ENCODE measurements around the gene CAMK1D.
"Not testable (repeated sequence)": the region's sequence is repeated elsewhere in the genome, so short reads cannot be mapped to it uniquely, and the experiment has no call there.

The CAMK1D gene

DNA sequence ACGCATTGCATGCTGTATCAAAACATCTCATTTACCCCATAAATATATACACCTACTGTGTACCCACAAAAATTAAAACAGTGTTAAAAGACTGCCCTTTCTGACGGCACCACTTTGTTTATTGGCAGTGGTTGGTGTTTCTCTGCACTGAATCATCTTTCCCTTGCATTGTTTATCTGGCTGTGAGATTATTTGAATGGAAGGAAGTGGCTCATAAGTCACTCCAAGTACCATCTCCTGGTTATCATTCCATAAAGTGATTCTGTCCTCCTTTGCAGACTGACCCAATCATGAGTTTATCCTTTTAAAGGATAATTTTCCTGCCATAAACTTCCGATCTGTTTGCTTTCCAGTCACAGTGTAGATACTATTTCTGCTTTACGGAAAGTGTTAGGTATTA, 183.8 kb downstream of the CAMK1D start:
- no peak for DNase-seq

DNA sequence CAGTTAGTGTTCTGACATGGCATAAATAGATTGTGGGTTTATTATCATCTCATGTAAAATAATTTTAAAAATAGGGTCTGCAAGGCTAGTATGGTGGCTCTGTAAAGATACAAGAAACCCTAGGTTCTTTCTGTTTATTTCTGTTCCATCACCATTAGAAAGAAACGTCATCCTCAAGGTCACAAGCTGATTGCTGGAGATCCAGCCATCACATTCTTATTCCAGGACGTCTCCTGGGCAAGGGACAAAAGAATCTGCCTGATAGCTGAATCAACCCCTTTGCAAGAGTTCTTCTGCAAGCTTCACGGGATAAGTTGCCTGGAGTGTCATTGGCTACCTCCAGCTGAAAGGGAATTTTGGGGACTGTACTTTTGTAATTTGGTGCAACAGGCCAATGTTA, 184.4 kb downstream of the CAMK1D start:
- DNase-seq = no peak

DNA sequence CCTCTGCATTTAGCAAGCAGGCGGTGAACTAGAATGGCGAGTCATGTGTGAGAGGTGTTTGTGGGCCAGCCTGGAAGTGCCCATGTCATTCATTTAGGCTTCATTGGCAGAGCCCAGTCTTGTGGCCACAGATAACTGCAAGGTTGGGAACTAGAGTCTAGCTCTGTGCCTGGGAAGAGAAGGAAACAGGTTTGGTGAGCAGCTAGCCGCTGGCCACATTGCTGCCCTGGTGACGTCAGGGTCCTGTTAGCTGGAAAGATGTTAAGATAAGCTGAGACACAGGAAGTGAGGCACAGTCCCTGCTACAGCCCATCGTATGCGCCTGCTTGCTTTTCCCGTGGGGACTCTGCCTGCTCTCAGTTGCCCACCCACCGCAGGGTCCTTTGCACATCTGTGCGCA, 185.5 kb downstream of the CAMK1D start:
- DNase-seq = no peak

DNA sequence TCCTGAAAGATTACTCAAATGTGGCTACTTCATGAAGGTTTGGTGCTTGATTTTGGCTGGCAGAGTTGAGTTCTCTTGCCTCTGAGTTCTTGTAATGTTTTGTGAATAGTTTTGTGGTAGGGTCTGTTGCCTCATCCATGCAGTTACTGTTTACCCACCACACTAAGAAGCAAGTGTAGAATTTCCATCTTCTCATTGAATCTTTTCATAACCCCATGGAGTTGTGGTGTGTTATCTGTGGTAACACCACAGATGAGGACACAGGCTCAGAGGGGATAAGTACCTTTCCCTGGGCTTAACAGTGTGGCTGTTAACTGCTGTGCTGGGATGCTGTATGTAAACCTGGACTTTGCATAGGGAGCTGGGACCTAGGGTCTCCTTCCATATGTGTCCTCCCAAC, 186.3 kb downstream of the CAMK1D start:
- no peak for DNase-seq

DNA sequence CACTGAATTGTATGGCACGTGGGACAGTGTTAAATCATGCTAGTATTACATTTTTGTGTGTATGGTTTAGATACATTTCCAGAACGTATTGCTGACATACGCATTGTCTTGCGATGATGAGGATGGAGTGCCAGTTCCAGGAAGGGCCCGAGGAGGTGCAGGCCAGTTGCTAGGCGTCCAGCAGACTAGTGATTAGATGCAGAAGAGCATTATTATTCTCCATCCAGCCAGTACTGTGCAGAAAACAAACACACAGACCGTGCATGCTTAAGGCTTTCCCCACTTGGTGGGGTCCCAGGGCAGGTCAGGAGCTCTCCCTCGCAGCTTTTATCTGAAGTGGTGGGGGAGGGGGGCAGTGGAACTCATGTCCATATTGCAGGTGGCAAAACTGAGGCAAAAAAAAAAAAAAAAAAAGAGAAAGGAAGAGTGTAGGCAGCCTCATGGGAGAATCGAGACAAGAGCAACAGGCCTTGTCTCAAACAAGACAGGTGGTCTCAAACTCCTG, 189.2 kb downstream of the CAMK1D start:
- no peak for DNase-seq

DNA sequence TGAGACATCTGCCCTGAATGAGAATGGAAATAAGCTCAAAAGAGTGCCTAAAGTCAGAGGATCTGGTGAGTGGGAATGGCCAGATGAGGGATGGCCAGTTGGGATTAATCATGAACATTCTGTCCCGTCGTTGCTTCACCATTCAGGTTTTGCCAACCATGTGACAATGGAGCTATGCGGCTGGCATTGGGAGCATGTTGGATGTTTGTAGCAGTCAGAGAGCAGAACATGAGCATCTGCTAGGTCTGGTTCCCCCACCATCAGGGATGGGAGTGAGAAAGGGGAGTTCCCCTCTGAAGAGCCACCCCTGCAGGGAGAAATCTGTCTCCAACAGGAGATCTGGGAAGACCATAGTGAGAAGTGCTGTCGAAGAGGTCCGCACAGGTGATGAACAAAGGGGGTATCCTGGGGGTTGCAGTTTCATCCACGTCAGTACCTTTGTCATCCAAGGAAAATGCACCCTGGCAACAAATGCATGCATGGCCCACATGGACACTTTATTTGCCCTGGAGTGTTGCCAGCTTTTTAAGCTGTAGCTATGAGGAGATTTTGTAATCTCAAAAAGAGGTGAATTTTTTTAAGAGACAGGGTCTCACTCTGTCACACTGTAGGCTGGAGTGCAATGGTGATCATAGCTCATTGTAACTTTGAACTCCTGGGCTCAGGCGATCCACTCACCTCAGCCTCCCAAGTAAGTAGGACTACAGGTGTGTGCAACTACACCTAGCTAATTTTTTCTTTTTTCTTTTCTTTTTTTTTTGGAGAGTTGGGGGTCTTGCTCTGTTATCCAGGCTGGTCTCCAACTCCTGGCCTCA, 190.2 kb downstream of the CAMK1D start:
- no peak for DNase-seq

DNA sequence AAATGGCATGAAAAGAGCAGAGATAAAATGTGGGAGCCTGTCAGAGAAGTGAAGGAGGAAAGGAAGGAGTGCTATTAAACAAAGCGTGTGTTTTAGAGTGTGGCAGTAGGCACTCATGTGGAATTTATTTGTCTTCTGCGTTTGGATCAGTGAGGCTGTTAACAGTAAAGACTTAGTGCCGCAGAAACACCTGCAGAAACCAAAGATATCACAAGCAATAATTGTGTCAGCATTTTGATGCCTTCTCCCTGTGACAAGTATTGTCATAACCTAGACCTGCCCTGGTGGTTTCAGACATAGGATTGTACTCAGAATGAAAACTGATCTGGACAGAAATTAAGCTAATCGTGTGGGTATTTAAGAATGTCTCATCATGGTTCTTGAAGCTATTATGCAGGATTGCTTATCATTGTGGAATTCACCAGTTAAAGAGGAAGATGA, 191.0 kb downstream of the CAMK1D start:
- DNase-seq = no peak

DNA sequence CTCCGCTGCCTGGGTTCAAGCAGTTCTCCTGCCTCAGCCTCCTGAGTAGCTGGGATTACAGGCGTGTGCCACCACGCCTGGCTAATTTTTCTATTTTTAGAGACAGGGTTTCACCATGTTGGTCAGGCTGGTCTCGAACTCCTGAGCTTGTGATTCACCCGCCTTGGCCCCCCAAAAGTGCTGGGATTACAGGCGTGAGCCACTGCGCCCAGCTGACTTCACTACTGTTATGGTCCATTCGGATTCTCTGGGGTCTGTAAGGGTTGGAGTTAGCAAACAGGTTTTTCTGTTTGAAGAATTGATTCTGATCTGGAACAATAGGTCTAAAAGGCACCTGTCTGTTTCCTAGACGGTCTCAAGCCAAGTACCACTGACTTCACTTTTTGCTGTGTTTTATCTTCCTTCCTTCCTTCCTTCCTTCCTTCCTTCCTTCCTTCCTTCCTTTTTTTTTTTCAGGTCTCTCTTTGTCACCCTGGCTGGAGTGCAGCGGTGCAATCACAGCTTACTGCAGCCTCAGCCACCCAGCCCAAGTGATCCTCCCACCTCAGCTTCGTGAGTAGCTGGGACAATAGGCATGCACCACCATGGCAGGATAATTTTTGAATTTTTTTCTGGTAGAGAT, 192.2 kb downstream of the CAMK1D start:
- DNase-seq = no peak

DNA sequence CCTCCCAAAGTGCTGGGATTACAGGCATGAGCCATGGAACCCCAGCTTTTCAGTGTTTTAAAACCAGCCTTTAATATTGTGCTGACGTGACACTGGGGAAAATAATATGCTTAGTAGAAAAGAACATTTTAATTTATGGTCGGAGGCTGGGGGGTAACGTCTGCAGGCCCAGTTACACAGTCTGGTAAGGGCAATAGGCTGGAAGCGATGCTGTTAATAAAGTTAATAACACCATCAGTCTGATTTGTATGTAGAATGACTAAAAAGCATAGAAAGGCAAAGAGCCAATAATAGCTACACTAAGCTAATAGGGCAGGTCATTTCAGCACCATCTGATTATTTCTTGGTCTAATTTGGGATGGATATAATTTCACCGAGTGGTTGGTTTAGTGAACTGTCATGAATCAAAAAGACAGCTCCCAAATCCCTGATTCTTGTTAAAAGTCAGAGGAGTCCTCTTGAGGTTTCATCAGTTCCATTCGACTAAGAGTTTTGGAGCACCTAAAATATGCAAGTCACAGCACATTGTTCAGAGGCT, 192.9 kb downstream of the CAMK1D start:
- DNase-seq = no peak

DNA sequence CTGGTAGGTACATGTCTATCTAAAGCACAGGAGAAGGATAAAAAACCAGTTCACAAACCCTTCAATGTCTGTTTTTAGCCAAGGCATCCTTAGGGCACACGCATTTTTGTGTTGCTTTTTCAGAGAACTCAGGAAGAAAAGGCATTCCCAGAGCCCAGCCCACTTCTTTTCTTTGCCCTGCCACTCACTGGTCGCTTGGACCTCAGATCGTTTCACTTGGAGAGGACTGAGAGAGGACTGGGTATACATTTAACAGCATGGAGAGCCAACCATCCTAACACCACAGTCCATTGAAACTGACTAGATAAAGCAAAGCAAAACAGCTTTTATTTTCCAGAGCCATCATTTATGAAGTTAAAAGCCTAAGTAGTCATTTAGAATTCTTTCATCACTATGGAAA, 194.2 kb downstream of the CAMK1D start:
- DNase-seq = no peak

DNA sequence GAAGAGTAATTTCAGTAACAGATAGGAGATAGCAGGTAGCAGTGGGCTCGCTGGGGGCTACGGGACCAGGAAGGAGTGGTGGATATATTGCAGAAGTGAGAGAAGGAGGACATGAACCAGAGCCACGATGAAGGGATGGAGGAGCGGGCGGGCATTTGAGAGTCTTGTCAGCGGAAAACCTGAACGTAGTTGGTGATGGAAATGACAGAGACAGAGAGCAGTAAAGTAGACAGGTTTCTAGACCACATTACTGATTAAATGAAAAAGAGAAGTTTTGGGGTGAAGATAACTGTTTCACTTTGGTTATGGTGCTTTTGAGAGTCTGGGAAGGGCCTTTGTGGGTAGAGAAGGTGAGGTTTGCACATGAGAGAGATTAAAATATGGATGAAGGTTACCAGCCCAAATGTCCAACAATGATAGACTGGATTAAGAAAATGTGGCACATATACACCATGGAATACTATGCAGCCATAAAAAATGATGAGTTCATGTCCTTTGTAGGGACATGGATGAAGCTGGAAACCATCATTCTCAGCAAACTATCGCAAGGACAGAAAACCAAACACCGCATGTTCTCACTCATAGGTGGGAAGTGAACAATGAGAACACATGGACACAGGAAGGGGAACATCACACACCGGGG, 196.9 kb downstream of the CAMK1D start:
- not testable (repeated sequence) for DNase-seq

DNA sequence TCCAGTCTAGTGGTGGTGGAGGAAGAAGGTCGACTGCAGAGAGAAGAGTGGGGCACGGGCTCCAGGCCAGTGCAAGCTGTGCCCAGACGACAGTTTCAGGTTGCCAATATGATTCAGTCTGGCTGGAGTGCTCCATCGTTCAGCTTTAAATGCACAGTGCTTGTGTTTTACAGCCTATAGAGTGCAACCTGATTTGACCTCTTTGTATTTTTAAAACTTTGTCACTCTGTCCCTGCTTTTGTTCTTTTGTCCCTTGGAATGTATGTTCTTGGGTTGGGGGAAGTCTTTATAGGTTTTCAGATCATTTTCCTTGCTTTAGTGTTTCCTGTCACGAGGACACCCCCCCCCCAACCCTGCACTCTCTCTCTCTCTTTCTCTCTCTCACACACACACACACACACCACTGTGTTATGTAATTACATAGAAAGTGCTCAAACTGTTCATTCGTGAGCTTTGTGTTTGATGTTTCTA, 198.0 kb downstream of the CAMK1D start:
- no peak for DNase-seq

DNA sequence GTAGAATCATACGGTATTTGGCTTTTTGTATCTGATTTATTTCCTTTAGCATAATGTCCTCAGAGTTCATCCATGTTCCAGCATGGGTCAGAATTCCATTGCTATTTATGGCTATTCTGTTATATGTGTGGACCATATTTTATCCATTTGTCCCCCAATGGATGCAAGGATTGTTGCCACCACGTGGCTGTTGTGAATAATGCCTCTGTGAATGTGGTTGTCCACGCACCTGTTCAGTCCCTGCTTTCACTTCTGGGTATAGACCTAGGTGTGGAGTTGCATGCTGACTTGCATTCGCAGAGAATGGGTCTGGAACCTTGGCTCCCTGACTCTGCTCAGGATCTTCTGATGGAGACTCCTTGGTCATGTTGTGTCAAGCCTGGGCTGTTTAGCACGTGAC, 199.9 kb downstream of the CAMK1D start:
- no peak for DNase-seq

DNA sequence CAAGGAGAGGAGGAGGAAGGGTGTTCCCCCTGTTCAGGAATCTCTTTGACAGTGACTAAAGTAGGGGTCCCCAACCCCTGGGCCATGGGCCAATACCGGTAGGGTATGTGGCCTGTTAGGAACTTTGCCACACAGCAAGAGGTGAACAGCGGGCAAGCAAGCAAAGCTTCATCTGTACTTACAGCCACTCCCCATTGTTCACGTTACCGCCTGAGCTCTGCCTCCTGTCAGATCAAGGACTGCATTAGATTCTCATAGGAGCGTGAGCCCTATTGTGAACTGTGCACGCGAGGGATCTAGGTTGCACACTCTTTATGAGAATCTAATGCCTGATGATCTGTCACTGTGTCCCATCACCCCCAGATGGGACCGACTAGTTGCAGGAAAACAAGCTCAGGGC, 201.6 kb downstream of the CAMK1D start:
- DNase-seq = no peak

DNA sequence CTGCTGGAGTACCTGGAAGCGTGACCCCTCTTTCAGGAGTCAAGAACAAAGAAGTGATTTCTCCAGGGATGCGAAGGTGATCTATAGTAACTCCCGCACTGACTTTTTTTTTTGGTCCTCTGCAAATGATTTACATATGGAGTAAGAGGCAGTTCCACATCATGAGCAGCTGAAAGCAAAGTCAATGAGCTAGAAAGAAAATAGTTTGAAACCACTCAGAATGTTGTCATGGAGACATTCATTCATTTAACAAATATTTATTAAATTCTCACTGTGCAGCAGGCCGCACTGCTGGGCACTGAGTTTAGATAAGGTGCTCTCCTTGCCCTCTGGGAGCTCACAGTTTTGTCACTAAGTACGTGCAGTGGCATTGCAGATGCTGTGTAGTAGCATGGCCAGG, 206.7 kb downstream of the CAMK1D start:
- DNase-seq = no peak

DNA sequence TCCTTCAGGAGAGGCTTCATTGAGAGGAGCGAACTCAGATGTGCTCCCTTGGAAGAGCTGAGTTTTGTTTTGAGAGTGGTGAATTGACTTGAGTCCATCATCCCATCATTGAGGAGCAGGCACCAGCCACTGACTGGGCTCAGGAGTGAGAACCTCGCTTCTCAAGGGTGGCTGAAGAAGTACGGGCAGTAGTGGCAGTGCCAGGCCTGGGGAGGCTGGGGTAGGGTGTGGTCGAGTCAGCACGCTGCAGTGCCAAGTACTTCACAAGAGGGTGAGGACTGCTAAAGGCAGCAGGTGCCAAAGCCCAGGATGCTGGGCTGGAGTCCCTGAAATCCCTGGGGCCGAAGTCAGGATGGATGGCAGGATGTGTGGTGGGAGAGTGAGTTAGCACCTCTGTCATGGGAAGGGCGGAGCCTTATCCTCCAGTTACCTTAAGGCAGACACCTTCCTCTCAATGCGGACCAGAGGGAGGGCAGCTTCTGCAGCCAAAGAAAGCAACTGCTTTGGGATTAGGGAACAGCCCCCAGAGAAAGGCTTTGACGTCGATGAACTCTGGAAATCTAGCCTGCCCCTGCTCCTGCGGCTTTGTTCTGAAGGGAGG, 210.3 kb downstream of the CAMK1D start:
- DNase-seq = no peak

DNA sequence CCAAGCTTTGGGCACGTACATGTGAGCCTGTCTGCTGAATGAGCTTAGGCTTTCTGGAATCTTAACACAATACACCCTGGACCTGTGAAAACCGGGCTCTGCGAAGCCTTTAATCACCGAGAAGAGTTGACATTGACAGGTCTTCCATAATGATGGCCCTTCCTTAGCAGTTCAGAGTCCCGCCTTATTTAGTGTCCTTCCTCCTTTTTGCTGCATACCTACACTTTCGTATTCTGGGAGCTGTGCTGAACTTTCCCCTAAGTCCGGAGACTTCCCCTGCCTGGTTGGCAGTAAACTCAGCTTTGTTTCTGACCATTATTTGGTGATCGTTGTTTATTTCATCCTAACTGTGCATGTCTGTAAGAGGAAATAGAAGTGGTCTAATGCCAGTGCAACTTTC, 212.0 kb downstream of the CAMK1D start:
- DNase-seq = no peak

DNA sequence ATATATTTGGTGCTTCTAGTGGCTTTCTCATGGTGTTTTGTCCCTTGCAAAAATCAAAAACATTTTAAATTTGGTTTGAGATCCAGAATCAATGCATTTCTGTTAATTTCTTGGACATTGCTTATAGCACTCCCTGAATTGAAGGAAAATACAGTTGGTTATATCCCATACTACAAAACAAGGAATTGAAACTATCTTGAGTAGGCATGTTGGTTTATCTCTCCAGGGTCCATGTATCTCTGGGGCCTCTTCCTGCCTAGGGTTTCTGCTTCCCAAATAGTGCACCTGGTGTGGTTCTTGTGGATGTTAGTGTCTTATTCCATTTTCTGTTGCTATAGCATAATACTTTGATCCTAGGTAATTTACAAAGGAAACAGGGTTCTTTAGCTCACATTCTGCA, 212.4 kb downstream of the CAMK1D start:
- no peak for DNase-seq

DNA sequence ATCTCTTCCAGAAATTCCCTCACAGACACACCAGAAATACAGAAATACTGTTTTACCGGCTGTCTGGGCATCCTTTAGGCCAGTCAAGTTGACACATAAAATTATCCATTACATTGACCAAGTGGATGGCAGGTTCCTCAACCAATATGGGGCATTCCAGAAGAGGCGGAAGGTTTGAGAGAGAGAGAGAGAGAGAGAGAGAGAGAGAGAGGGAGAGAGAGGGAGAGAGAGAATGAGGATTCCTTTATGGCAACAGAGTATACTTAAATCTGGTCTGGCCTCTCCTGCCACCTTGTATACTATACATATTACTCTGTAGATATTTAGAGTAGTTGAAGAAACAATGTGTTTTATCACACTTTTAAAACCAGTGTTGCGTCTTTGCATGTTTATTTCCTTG, 214.1 kb downstream of the CAMK1D start:
- no peak for DNase-seq

DNA sequence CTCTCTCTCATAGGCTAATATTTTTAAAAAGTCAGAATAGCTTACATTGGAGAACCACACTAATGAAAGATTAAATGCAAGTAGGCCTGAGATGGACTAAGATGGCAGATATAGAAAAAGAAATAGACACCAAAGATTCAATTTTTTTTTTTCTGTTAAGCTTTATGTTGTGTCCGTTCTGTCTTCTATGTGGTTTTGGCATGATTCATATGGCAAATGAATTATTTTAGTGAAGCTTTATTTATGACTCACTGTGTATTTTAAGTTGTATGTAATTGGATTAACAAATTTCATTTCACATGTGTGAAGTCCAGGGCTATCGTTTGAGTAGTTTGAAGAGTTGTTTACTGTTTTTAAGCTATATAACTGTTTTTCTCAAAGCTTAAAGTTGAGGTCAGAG, 214.8 kb downstream of the CAMK1D start:
- DNase-seq = no peak

DNA sequence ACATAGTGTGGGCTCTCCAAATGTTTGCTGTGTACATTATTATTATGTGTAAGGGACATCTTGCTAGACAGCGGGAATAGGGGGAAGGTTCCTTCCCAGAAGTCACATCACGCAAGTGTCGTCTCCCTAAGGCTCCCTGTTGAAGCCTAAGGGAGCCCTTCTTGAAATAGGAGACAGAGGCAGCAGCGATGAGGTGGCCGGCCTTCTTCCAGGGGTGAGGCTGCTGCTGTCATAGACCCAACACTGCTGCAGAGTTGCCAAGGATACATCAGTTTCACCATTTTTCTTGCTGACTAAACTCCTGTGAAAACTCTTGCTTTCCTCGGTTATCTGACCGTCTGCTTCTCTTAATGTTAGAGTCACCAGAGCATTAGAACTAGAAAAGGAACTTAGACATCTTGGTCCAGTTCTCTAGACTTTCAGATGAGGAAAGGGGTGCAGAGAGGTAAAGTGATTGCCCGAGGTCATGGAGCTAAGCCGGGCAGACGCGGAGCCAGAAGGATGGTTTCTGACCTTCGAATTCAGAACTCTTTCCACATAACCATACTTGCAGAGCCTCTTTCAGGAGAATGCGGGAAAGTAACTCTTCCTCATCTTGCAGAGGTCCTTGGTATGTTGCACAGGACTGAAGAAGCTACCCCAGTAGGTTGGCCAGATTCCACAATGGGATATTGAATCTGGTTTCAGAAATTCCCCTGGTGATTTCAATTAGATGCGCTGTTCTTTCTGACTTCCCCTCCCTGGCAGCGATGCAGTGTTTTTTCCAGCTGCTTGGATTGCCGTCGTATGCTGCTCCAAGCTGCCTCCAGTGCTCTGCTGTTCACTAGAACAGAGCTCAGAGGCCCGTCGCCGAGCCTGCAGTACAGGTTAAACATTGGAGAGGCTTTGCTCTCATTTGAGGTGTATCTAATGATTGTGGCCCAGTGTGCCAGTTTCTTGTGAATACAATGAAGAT, 217.1 kb downstream of the CAMK1D start:
- no peak for DNase-seq
